ENCODE data around the gene SEMA4G. TPM values are rescaled to one million over a fixed set of nuclear protein-coding genes. Genes with fewer than 3 reads are reported as not detected.

SEMA4G gene
- total and polyA plus RNA-seq, 2 of the 13 experiments (the other 11 are each of a cell fraction or from before 2014, with no cell fraction given): 46.2 to 207 TPM

GRCh38 chr10:101011517-101012423, 42.5 kb downstream of the SEMA4G start (continued):
- TF ChIP-seq KLF12 (CRISPR knock-in tag; IDR thresholded peaks at IDR 0.05; ENCODE audit: borderline replicate concordance) (no peak), ZNF788 (CRISPR knock-in tag; IDR thresholded peaks at IDR 0.05; ENCODE audit: borderline replicate concordance) (peak; percentile 15; the same call in 1 of the 2 replicates), ATF4 (CRISPR knock-in tag; IDR thresholded peaks at IDR 0.05) (no peak), KAT8 (CRISPR knock-in tag; IDR thresholded peaks at IDR 0.05) (0 out of 2 replicates have a peak, but pooled peaks have one; percentile 41), DR1 (CRISPR knock-in tag; IDR thresholded peaks at IDR 0.05) (0 out of 2 replicates have a peak, but pooled peaks have one; percentile 41), CCDC6 (CRISPR knock-in tag; IDR thresholded peaks at IDR 0.05) (no peak), HDAC1 (CRISPR knock-in tag; IDR thresholded peaks at IDR 0.05) (peak; percentile 49; the same call in 1 of the 2 replicates), DMAP1 (CRISPR knock-in tag; IDR thresholded peaks at IDR 0.05) (peak; percentile 25; the same call in 1 of the 2 replicates), NFAT5 (CRISPR knock-in tag; IDR thresholded peaks at IDR 0.05) (no peak), PRDM15 (CRISPR knock-in tag; IDR thresholded peaks at IDR 0.05) (no peak), SP2 (CRISPR knock-in tag; IDR thresholded peaks at IDR 0.05) (no peak), ZNF431 (CRISPR knock-in tag; IDR thresholded peaks at IDR 0.05; ENCODE audit: borderline replicate concordance, low read depth) (no peak), ZBTB3 (CRISPR knock-in tag; IDR thresholded peaks at IDR 0.05; ENCODE audit: borderline replicate concordance, low read depth) (no peak), DZIP1 (CRISPR knock-in tag; IDR thresholded peaks at IDR 0.05) (no peak), SMC3 (IDR thresholded peaks at IDR 0.05; ENCODE audit: low read length) (peak; percentile 14; the same call in 1 of the 2 replicates)
